ENCODE data around the gene PPAT. TPM values are rescaled to one million over a fixed set of nuclear protein-coding genes. Genes with fewer than 3 reads are reported as not detected.
"Not testable (repeated sequence)": the region's sequence is repeated elsewhere in the genome, so short reads cannot be mapped to it uniquely, and the experiment has no call there.

Gene PPAT
- total RNA-seq, 2 donors from 2014 or later = 4.8 to 5.9 TPM

DNA sequence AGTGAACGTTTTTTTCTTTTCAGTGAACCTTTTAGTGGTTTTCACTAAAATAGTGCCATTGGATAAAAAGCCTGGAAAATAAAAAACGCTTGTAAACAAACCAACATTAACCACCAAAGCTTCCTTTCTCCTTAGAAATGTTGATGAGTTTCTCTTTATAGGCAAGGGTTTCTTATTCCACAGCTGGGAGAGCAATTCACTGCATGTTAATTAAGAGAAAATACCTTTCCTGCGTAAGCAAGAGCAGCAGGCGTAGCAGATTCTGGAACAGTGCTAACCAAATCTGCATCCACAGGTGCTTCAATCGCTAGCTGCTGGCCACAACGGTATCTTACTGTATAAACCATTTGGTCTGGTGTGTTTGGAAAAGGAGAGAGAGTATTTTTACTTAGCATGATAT is 34.9 kb downstream of the PPAT start:
- DNase-seq (ENCODE audit: low spot score) = no peak
- intact Hi-C loops (cut with DNase I) = no loop called here

DNA sequence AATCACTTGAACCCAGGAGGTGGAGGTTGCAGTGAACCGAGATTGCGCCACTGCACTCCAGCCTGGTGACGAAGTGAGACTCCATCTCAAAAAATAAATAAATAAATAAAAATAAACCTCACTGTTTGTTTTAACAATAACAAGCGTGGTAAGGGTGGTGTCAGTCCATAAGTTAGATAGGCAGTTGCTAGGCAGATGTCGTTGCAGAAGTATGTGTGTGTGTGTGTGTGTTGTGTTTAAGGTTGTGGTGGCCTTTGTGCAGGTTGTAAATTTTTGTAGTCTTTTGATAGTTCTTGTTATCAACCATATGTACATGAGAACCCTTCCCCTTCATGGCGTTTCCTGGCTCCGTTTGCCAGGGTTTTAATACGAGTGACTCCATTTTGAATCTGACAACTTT is 44.1 kb downstream of the PPAT start:
- DNase-seq (ENCODE audit: low spot score) = no peak
- intact Hi-C loops (cut with DNase I) = no loop called here

DNA sequence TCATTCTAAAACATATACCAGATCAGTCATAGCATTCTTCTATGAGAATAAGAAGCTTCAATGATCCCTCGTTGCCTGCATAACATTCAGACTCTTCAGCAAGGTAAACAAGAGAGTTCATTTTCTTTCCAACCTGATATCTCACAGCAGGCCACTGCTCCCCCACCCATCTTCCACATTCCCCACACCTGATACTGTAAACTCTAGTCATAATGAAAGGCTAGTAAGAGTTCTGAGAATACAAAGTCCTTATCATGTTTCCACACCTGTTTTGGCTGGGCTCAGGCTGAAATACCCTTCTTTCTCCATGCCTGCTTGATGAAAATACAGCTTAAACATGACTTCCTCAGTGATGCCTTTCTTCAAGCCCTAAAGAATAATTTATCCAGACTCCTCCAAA is 45.9 kb downstream of the PPAT start:
- no peak for DNase-seq (ENCODE audit: low spot score)
- intact Hi-C loops (cut with DNase I) = no loop called here

DNA sequence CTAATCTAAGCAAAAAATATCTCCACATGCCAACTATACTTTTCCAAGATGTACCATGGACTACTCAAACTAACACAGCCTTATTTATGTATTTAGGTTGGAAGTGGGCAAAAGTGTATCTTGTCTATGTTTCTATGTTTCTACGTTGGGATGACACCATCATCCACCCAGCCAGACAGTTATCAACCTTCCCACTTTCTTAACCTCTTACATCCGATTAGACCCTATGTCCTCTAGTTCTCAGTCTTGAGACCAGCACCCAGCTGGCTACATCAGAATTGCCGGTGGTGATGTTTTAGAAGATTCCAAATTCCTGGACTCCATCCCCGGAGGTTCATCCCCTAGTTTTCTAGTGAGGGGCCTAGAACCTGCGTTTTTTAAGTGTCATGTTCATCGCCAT is 47.1 kb downstream of the PPAT start:
- no peak for DNase-seq (ENCODE audit: low spot score)
- intact Hi-C loops (cut with DNase I) = no loop called here

DNA sequence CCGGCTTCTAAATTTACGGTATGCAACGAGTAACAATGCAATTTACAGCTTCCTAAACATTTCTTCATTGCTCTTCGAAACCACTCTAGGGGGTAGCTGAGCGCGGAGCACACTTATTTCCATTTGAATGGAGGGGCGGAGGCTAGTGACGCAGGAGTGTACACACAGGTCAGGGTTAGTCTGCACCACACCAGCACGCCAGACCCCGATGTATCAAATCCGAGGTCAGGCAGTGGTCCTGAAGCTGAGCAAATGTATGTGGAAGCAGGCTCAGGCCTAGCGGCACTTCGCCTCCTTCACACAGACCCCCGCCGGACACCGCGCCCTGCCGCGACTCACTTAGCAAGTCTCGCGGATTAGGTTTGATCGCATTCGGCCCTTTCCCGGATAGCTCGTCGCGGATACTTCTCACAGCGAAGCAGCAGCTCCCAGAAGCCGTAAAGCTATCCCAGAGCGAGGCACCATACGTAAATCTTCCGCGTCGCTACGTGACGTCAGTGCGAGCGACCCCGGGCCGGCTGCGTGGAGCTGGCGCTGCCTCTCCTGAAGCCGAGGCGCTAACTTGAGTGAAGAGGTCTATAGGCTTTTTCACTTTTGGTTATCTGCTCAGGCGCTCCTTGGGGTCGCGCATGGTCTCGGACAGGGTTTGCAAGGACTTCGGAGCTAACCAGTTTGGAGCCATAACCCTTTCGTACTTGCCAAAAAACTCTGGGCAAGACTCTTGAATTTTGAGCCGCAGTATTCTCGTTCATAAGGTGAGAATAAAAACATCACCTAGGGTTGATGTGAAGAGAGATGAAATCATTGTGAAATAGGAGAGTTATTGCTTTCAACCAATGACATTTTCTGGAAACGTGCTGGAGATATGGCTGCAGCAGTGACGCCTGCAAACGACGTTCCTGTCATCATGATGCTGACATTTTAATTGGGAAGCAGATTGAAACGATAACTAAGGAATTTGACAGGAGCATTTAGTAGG is 48.1 kb downstream of the PPAT start, which contains the start of gene AASDH:
Gene AASDH, minus strand, starts transcription at position 469 of the 979 bp plus-strand sequence. CDS start 3,192 bp downstream, outside the sequence.
- intact Hi-C loops (cut with DNase I) = no loop called here
- DNase-seq (ENCODE audit: low spot score) = peak; percentile 98

DNA sequence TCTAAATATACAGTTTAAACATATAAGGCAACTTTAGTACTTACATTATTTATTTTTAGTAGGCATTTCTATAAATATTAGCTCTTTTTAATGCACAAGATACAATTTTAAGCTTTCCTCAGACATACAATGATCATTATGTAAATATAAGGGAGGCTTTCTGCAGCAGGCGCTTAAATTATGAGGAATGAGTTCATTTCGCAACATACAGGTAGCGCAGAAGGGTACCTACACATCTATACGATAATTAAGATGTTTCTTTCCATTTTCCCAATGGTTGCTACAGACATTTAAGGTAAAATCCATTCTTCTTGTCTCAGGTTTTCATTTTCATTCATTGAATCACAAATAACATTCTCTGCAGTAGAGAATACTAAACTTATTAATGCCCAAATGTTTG is 49.3 kb downstream of the PPAT start:
- intact Hi-C loops (cut with DNase I) = no loop called here
- DNase-seq (ENCODE audit: low spot score) = no peak

DNA sequence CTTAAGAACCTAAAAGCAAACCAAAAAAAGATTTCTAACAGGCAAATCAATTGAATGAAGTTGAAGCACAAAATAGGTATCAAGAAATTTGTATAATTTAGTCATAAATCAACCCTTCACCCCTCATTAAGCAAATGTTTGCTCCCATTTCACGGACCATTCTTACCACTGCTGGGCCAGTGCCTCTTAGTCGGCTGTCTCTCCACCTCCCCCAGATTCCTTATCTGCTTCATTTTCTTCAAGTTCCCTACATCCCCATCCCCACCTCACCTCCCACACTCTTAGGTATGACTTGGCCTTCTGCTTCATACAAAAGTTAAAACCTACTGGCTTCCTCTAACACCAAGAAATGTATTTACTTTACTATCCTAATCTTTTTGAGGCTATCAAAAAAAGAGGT is 60.0 kb downstream of the PPAT start:
- intact Hi-C loops (cut with DNase I) = no loop called here
- no peak for DNase-seq (ENCODE audit: low spot score)

DNA sequence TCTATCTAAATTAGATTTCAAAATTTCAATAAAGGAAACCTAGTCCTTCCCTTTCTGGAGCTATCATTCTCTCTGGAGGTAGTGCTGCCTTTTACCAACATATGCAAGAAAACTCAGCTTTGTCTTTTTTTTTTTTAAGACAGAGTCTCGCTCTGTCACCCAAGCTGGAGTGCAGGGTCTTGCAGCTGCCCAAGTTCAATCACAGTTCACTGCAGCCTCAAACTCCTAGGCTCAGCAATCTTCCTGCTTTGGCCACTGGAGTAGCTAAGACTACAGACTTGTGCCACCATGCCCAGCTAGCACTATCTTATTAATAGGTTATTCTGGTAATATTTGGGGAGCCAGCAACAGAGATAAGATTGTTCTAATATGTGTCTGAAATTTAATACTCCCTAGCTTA is 60.5 kb downstream of the PPAT start:
- no peak for DNase-seq (ENCODE audit: low spot score)
- intact Hi-C loops (cut with DNase I) = no loop called here

DNA sequence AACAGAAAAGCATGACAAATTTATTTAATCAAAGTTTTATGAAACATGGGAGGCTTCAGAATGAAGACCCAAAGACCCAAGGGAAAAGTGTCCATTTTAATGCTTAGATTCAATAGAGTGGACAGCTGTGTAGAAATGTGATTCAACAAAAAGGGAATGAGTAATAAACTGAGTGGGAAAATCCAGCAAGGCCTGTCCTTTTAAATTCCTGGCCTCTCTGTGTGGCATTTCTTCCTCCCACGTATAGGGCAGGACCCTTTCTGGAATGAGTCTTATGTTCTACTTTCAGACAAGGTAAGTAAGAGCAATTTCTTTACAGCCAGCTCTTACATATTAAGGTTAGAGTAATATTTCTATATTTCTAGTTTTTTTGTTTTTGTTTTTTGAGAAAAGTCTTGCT is 62.6 kb downstream of the PPAT start:
- no peak for DNase-seq (ENCODE audit: low spot score)
- intact Hi-C loops (cut with DNase I) = no loop called here

DNA sequence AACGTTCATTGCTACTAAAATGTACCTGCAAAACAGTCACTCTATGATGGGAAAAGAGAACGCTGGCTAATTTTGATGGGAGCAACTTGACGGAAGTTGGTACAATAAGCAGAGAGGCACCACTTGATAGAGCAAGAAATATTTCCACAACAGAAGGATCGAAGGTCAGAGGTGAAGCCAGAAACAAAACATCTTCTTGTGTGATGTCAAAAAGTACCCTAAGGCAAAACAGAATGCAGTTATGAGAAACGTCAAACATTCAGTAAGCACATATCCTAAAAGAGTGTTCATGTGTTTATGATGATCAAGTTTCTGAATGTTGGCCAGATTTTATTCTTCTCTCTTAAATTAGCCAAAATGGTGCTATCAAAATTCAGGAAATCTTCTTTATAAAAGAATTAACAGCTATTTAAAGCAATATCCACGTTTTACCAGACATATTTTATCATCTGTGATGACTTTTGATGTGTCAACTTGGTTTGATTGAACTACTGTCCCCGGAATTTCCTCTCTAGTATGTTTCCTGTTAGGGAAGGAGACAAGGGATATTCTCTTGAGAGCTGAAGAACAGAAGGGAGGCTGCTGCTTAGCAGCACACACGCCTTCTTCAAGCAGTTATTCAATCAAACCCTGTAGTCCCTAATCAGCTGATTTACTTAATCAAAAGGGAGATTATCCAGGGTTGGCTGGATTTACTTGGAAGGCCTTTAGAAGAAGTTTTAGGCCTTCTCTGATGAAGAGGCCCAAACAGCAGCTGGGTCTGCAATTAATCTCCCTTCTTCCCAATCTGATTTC is 63.8 kb downstream of the PPAT start:
- intact Hi-C loops (cut with DNase I) = no loop called here

DNA sequence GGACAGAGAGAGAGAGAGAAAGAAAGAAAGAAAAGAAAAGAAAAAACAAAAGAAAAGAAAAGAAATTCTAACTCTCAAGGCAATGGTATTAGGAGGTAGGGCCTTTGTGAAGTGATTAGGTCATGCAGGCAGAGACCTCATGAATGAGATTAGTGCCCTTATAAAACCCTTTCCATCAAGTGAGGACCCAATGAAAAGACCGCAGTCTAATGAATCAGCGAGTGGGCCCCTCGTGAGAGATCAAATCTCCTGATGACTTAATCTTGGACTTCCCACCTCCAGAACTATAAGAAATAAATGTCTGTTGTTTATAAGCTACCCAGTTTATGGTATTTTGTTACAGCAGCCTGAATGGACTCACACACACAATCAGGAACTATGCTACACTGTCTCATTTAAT is 65.0 kb downstream of the PPAT start:
- intact Hi-C loops (cut with DNase I) = no loop called here
- no peak for DNase-seq (ENCODE audit: low spot score)

More for the DNA sequence above, 63.8 kb downstream of the PPAT start:
- no peak for DNase-seq (ENCODE audit: low spot score)

DNA sequence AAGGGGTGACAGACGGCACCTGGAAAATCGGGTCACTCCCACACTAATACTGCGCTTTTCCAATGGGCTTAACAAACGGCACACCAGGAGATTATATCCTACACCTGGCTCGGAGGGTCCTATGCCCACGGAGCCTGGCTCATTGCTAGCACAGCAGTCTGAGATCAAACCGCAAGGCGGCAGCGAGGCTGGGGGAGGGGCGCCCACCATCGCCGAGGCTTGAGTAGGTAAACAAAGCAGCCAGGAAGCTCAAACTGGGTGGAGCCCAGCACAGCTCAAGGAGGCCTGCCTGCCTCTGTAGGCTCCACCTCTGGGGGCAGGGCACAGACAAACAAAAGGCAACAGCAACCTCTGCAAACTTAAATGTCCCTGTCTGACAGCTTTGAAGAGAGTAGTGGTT is 72.4 kb downstream of the PPAT start:
- intact Hi-C loops (cut with DNase I); DNase-seq (ENCODE audit: low spot score): not testable (repeated sequence)

DNA sequence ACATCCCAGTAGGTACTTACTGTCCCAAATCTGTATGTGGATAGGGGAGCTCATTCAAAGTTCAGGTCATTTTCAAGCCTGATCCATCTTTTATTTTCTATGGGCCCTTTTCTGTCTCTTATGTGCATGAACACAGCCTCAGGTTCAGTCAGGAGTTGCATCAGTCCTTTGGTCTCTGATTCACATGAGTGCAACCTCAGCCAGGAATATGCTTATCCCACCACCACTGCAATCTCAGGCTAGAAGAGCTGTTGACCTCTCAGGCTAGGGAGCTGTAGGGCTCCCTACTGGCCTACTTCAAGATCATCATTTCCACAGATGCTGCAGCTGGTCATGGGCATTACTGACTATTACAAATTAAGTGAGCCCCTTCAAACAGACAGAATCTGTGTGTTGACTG is 75.3 kb downstream of the PPAT start:
- DNase-seq (ENCODE audit: low spot score) = no peak
- intact Hi-C loops (cut with DNase I) = no loop called here

DNA sequence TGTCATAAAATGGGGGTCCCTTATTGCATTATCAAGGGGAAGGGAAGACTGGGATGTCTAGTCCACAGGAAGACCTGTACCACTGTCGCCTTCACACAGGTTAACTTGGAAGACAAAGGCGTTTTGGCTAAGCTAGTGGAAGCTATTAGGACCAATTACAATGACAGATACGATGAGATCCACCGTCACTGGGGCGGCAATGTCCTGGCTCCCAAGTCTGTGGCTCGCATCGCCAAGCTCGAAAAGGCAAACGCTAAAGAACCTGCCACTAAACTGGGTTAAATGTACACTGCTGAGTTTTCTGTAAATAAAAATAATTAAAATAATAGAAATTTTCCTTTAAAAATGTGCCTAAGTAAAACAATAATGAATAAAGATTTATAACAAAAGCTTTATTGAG is 78.8 kb downstream of the PPAT start:
- intact Hi-C loops (cut with DNase I) = no loop called here
- DNase-seq (ENCODE audit: low spot score) = no peak

DNA sequence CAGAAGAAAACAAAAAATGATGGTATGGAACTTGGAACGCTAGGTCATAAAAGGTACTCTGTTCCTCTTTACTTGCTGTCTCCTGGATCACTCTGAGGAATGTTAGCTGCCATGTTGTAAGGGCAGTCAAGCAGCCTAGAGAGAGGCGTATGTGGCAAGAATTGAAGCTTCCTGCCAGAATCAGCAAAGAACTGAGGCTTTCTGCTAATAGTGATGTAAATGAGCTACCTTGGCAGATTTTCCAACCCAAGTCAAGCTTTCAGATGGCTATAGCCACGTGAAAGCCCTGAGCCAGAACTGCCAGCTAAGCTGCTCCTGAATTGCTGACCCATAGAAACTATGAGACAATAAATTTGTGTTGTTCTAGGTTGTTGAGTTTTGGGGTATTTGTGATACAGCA is 86.8 kb downstream of the PPAT start:
- intact Hi-C loops (cut with DNase I) = no loop called here
- no peak for DNase-seq (ENCODE audit: low spot score)

DNA sequence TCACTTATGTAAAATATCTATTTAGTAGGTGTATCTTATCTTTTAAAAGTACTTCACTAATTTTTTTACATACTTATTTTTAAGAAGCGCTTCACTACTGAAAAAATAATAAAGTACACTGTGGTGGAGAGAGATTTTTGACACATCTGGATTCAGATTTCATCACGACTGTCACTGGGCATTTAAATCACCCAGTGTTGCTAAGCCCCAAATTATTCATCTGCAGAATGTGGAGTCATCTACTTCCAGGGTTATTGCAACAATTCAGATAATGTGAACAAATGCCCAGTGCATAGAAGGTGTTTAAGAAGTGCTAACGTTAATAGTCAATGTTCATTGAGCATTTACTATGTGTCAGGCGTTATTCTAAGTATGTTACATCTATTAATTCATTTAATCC is 90.0 kb downstream of the PPAT start:
- no peak for DNase-seq (ENCODE audit: low spot score)
- intact Hi-C loops (cut with DNase I) = no loop called here

Measured in posterior vena cava (tissue), 2 donors.